ENCODE measurements around the gene TPST1. TPM values are rescaled to one million over a fixed set of nuclear protein-coding genes. Genes with fewer than 3 reads are reported as not detected.
"Not testable (repeated sequence)": the region's sequence is repeated elsewhere in the genome, so short reads cannot be mapped to it uniquely, and the experiment has no call there.

TPST1 gene
- total RNA-seq, 4 donors from 2014 or later, result 1.4 to 3.7 (median 3.0) TPM

GRCh38 chr7:66173856-66174255 lies 31.3 kb upstream of the TPST1 start:
- Histone ChIP-seq H3K4me1 (no peaks in the 10 kb centered on the region), H3K9me3 (no peaks in the 10 kb centered on the region), H3K36me3 (no peaks in the 10 kb centered on the region), H3K27ac (no peak overlapping the region), H3K4me3 (no peak overlapping the region), H3K27me3 (no peaks in the 10 kb centered on the region)
- in situ Hi-C loops (cut with MboI; ENCODE audit: low sequenced_read_pairs in 4 of 4) (no loop called here), intact Hi-C loops (cut with DNase I; ENCODE audit: low total_unique reads) (no loop called here)
- no peak for ATAC-seq
- DNase-seq, result no peak
- no peak for TF ChIP-seq POLR2A (IDR thresholded peaks at IDR 0.05)
- TF ChIP-seq, protein P1, sequence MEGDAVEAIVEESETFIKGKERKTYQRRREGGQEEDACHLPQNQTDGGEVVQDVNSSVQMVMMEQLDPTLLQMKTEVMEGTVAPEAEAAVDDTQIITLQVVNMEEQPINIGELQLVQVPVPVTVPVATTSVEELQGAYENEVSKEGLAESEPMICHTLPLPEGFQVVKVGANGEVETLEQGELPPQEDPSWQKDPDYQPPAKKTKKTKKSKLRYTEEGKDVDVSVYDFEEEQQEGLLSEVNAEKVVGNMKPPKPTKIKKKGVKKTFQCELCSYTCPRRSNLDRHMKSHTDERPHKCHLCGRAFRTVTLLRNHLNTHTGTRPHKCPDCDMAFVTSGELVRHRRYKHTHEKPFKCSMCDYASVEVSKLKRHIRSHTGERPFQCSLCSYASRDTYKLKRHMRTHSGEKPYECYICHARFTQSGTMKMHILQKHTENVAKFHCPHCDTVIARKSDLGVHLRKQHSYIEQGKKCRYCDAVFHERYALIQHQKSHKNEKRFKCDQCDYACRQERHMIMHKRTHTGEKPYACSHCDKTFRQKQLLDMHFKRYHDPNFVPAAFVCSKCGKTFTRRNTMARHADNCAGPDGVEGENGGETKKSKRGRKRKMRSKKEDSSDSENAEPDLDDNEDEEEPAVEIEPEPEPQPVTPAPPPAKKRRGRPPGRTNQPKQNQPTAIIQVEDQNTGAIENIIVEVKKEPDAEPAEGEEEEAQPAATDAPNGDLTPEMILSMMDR (IDR thresholded peaks at IDR 0.05 in 4 of 5, conservative IDR thresholded peaks at IDR 0.05 in 1 of 5), result no peak

DNA sequence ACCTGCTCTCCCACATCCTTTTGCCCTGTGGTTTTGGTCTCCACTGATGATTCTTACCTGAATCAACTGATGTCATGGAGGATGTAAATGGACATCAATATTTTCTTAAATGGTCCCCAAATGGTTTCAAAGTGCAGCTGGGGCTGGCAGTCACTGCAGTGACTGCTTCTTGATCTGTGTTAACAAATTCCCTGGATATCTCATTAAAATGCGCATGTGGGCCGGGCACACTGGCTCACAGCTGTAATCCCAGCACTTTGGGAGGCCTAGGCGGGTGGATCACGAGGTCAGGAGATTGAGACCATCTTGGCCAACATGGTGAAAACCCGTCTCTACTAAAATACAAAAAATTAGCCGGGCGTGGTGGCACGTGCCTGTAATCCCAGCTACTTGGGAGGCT lies 30.1 kb upstream of the TPST1 start:
- H3K4me1 ChIP-seq; H3K27ac ChIP-seq; H3K4me3 ChIP-seq; DNase-seq; H3K36me3 ChIP-seq; H3K9me3 ChIP-seq; in situ Hi-C loops (cut with MboI; ENCODE audit: low sequenced_read_pairs in 4 of 4); intact Hi-C loops (cut with DNase I; ENCODE audit: low total_unique reads); H3K27me3 ChIP-seq; ATAC-seq: not testable (repeated sequence)

GRCh38 chr7:66176914-66177313 lies 28.2 kb upstream of the TPST1 start:
- TF ChIP-seq POLR2A (IDR thresholded peaks at IDR 0.05), result no peak
- no peaks in the 10 kb centered on the region for H3K4me1 ChIP-seq
- DNase-seq (peak in 1 of 2 donors; percentile 18), ATAC-seq (no peak)
- in situ Hi-C loops (cut with MboI; ENCODE audit: low sequenced_read_pairs in 4 of 4), result no loop called here
- H3K4me3 ChIP-seq, result no peak overlapping the region
- H3K27ac ChIP-seq, result no peak overlapping the region
- H3K9me3 ChIP-seq, result no peaks in the 10 kb centered on the region
- intact Hi-C loops (cut with DNase I; ENCODE audit: low total_unique reads), result no loop called here
- H3K27me3 ChIP-seq, result no peaks in the 10 kb centered on the region
- H3K36me3 ChIP-seq, result no peaks in the 10 kb centered on the region

GRCh38 chr7:66178258-66178657 lies 26.9 kb upstream of the TPST1 start:
- no peak for TF ChIP-seq POLR2A (IDR thresholded peaks at IDR 0.05)
- TF ChIP-seq, protein P1 (IDR thresholded peaks at IDR 0.05 in 4 of 5, conservative IDR thresholded peaks at IDR 0.05 in 1 of 5), result no peak
- DNase-seq, result no peak
- Histone ChIP-seq H3K36me3 (no peaks in the 10 kb centered on the region), H3K9me3 (no peaks in the 10 kb centered on the region), H3K27me3 (no peaks in the 10 kb centered on the region), H3K27ac (no peak overlapping the region), H3K4me3 (no peak overlapping the region), H3K4me1 (no peaks in the 10 kb centered on the region)
- in situ Hi-C loops (cut with MboI; ENCODE audit: low sequenced_read_pairs in 4 of 4), result no loop called here
- intact Hi-C loops (cut with DNase I; ENCODE audit: low total_unique reads), result no loop called here
- ATAC-seq, result no peak

- intact Hi-C loops (cut with DNase I; ENCODE audit: low total_unique reads) (no loop called here), in situ Hi-C loops (cut with MboI; ENCODE audit: low sequenced_read_pairs in 4 of 4) (no loop called here)
- TF ChIP-seq POLR2A (IDR thresholded peaks at IDR 0.05), result no peak
- TF ChIP-seq, protein P1 (IDR thresholded peaks at IDR 0.05 in 4 of 5, conservative IDR thresholded peaks at IDR 0.05 in 1 of 5), result no peak
- Histone ChIP-seq H3K27ac (no peak overlapping the region), H3K36me3 (no peaks in the 10 kb centered on the region), H3K4me3 (no peak overlapping the region), H3K4me1 (no peaks in the 10 kb centered on the region), H3K9me3 (no peaks in the 10 kb centered on the region), H3K27me3 (no peaks in the 10 kb centered on the region)
- ATAC-seq (no peak), DNase-seq (no peak)
Measured at GRCh38 chr7:66181329-66181728, 23.8 kb upstream of the TPST1 start.

DNA sequence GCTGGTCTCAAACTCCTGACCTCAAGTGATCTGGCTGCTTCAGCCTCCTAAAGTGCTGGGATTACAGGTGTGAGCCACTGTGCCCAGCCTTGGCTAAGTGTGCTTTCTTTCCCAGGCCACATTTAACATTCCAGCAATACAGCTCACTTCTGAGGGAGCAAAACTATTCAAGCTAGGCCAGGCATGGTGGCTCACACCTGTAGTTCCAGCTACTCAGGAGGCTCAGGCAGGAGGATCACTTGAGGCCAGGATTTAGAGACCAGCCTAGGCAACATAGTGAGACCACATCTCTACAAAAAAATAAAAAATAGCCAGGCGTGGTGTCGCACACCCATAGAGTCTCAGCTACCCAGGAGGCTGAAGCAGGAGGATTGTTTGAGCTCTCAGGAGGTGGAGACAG lies 23.3 kb upstream of the TPST1 start:
- Histone ChIP-seq H3K27me3 (no peaks in the 10 kb centered on the region), H3K4me3 (no peak overlapping the region), H3K9me3 (no peaks in the 10 kb centered on the region), H3K27ac (no peak overlapping the region), H3K36me3 (no peaks in the 10 kb centered on the region), H3K4me1 (no peaks in the 10 kb centered on the region)
- in situ Hi-C loops (cut with MboI; ENCODE audit: low sequenced_read_pairs in 4 of 4), result no loop called here
- intact Hi-C loops (cut with DNase I; ENCODE audit: low total_unique reads), result no loop called here
- TF ChIP-seq, protein P1 (IDR thresholded peaks at IDR 0.05 in 4 of 5, conservative IDR thresholded peaks at IDR 0.05 in 1 of 5), result no peak
- no peak for TF ChIP-seq POLR2A (IDR thresholded peaks at IDR 0.05)
- DNase-seq (no peak), ATAC-seq (no peak)
